ENCODE data around the gene ABR. TPM values are rescaled to one million over a fixed set of nuclear protein-coding genes. Genes with fewer than 3 reads are reported as not detected.
"Not testable (repeated sequence)": the region's sequence is repeated elsewhere in the genome, so short reads cannot be mapped to it uniquely, and the experiment has no call there.

ABR gene
- total RNA-seq, 6 experiments from 2014 or later = 49.3 to 58.4 (median 54.4) TPM

GRCh38 chr17:1153795-1154546 lies 25.8 kb downstream of the ABR start:
- H3K27ac Mint-ChIP-seq = no peak overlapping the region
- TF ChIP-seq, protein P1, sequence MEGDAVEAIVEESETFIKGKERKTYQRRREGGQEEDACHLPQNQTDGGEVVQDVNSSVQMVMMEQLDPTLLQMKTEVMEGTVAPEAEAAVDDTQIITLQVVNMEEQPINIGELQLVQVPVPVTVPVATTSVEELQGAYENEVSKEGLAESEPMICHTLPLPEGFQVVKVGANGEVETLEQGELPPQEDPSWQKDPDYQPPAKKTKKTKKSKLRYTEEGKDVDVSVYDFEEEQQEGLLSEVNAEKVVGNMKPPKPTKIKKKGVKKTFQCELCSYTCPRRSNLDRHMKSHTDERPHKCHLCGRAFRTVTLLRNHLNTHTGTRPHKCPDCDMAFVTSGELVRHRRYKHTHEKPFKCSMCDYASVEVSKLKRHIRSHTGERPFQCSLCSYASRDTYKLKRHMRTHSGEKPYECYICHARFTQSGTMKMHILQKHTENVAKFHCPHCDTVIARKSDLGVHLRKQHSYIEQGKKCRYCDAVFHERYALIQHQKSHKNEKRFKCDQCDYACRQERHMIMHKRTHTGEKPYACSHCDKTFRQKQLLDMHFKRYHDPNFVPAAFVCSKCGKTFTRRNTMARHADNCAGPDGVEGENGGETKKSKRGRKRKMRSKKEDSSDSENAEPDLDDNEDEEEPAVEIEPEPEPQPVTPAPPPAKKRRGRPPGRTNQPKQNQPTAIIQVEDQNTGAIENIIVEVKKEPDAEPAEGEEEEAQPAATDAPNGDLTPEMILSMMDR (IDR thresholded peaks at IDR 0.05) = no peak
- no peaks in the 10 kb centered on the region for H3K9me3 Mint-ChIP-seq
- peak; percentile 48 for DNase-seq
- peaks cover 3% of the 10 kb centered on the region; the same call in 1 of the 2 replicates for H3K4me1 Mint-ChIP-seq (ENCODE audit: low read depth)
- H3K4me3 Mint-ChIP-seq = no peak overlapping the region
- no peaks in the 10 kb centered on the region for H3K36me3 Mint-ChIP-seq (ENCODE audit: low read depth)
- H3K27me3 Mint-ChIP-seq (ENCODE audit: insufficient read depth) = peaks cover 11% of the 10 kb centered on the region

DNA sequence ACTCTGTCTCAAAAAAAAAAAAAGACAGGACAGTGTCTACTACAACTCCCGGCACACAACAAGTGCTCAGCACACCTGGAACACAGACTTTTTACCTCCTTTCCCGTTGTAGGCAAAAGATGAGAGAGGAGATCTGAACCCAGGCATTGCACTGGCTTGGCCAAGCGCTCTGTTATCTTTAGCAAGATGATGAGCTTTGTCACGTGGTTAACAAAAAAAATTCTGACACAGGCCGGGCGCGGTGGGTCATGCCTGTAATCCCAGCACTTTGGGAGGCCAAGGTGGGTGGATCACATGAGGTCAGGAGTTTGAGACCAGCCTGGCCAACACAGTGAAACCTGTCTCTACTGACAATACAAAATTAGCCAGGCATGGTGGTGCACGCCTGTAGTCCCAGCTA lies 27.2 kb downstream of the ABR start:
- not testable (repeated sequence) for H3K27me3 Mint-ChIP-seq (ENCODE audit: insufficient read depth); H3K4me1 Mint-ChIP-seq (ENCODE audit: low read depth); H3K27ac Mint-ChIP-seq; DNase-seq; H3K9me3 Mint-ChIP-seq; H3K36me3 Mint-ChIP-seq (ENCODE audit: low read depth); H3K4me3 Mint-ChIP-seq

GRCh38 chr17:1150863-1151600 lies 28.7 kb downstream of the ABR start:
- no peaks in the 10 kb centered on the region for H3K36me3 Mint-ChIP-seq (ENCODE audit: low read depth)
- H3K9me3 Mint-ChIP-seq = no peaks in the 10 kb centered on the region
- TF ChIP-seq, protein P1 (IDR thresholded peaks at IDR 0.05) = no peak
- H3K4me1 Mint-ChIP-seq (ENCODE audit: low read depth) = no peaks in the 10 kb centered on the region
- DNase-seq = no peak
- peaks cover 10% of the 10 kb centered on the region for H3K27me3 Mint-ChIP-seq (ENCODE audit: insufficient read depth)
- H3K4me3 Mint-ChIP-seq = no peak overlapping the region
- no peak overlapping the region for H3K27ac Mint-ChIP-seq

GRCh38 chr17:1149869-1150268 lies 29.9 kb downstream of the ABR start:
- no peaks in the 10 kb centered on the region for H3K9me3 Mint-ChIP-seq
- no peaks in the 10 kb centered on the region for H3K4me1 Mint-ChIP-seq (ENCODE audit: low read depth)
- TF ChIP-seq, protein P1 (IDR thresholded peaks at IDR 0.05) = no peak
- H3K4me3 Mint-ChIP-seq = no peak overlapping the region
- no peak overlapping the region for H3K27ac Mint-ChIP-seq
- no peak for DNase-seq
- no peaks in the 10 kb centered on the region for H3K36me3 Mint-ChIP-seq (ENCODE audit: low read depth)
- H3K27me3 Mint-ChIP-seq (ENCODE audit: insufficient read depth) = peaks cover 8% of the 10 kb centered on the region

DNA sequence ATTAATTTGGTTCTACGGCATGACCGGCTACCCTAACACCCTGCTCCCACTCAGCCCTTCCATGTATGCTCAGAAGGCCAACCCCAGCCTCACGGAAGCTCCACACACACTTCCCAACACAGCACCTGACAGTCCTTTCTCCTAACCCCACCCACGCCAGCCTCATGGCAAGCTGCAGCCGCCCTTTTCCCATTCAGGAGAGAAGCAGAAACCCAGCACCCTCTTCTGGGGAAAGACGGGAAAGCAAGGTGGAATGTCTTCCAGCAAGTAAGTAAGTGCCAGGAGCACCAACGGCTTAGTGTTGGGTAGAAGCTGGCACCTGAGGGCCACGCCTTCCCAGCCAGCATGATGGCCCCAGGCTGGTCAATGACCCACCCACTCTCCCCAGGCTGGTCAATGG lies 32.1 kb downstream of the ABR start:
- Mint-ChIP-seq H3K27me3 (ENCODE audit: insufficient read depth) (peaks cover 10% of the 10 kb centered on the region), H3K9me3 (no peaks in the 10 kb centered on the region), H3K27ac (no peak overlapping the region), H3K4me3 (no peak overlapping the region), H3K4me1 (ENCODE audit: low read depth) (no peaks in the 10 kb centered on the region), H3K36me3 (ENCODE audit: low read depth) (no peaks in the 10 kb centered on the region)
- peak; percentile 43 for DNase-seq
- TF ChIP-seq, protein P1 (IDR thresholded peaks at IDR 0.05) = peak; percentile 65

Measured in HFFc6 (cell line).